GM19438 (cell line): ENCODE results near the gene ST6GAL1.
A peak's percentile ranks its signal among the peaks of the same experiment; 100 is the strongest.
"Not testable (repeated sequence)": the region's sequence is repeated elsewhere in the genome, so short reads cannot be mapped to it uniquely, and the experiment has no call there.

ENCODE experiments used
- ATAC-seq: cut with Tn5 transposase; IDR thresholded peaks from one replicate; pipeline ENCODE4 v1.9.1; 2021; ENCODE audit warnings: low read depth; ENCODE audit not compliant: unreplicated experiment

Gene ST6GAL1

GRCh38 chr3:187017511-187018230 is 87.3 kb downstream of the ST6GAL1 start:
- ATAC-seq: no peak

GRCh38 chr3:187019542-187020072 is 89.3 kb downstream of the ST6GAL1 start:
- no peak for ATAC-seq

GRCh38 chr3:187020376-187020775 is 90.0 kb downstream of the ST6GAL1 start:
- ATAC-seq: no peak

GRCh38 chr3:187021748-187022402 is 91.5 kb downstream of the ST6GAL1 start:
- ATAC-seq: peak; percentile 51

- ATAC-seq: no peak
Measured at GRCh38 chr3:187022403-187023029, 92.2 kb downstream of the ST6GAL1 start.

GRCh38 chr3:187023340-187023739 is 93.0 kb downstream of the ST6GAL1 start:
- ATAC-seq: not testable (repeated sequence)

- ATAC-seq: no peak
Measured at GRCh38 chr3:187024536-187025226, 94.4 kb downstream of the ST6GAL1 start.

- ATAC-seq: no peak
Measured at GRCh38 chr3:187025254-187025655, 94.9 kb downstream of the ST6GAL1 start.

GRCh38 chr3:187025656-187026316 is 95.5 kb downstream of the ST6GAL1 start:
- no peak for ATAC-seq

- no peak for ATAC-seq
Measured at GRCh38 chr3:187026317-187026670, 96.0 kb downstream of the ST6GAL1 start.

GRCh38 chr3:187027531-187028278 is 97.4 kb downstream of the ST6GAL1 start:
- ATAC-seq: no peak

GRCh38 chr3:187031934-187032333 is 101.6 kb downstream of the ST6GAL1 start:
- ATAC-seq: no peak

GRCh38 chr3:187036394-187036793 is 106.1 kb downstream of the ST6GAL1 start:
- ATAC-seq: no peak

GRCh38 chr3:187039100-187039722 is 108.9 kb downstream of the ST6GAL1 start:
- no peak for ATAC-seq

- no peak for ATAC-seq
Measured at GRCh38 chr3:187039723-187040414, 109.5 kb downstream of the ST6GAL1 start.

GRCh38 chr3:187040516-187041361 is 110.4 kb downstream of the ST6GAL1 start:
- ATAC-seq: no peak

GRCh38 chr3:187041362-187042307 is 111.3 kb downstream of the ST6GAL1 start:
- peak; percentile 49 for ATAC-seq
